ENCODE data around the gene LNX1. TPM values are rescaled to one million over a fixed set of nuclear protein-coding genes. Genes with fewer than 3 reads are reported as not detected.

The LNX1 gene
- polyA plus RNA-seq, 3 donors = 0.09 to 0.13 TPM; not detected in 1

DNA sequence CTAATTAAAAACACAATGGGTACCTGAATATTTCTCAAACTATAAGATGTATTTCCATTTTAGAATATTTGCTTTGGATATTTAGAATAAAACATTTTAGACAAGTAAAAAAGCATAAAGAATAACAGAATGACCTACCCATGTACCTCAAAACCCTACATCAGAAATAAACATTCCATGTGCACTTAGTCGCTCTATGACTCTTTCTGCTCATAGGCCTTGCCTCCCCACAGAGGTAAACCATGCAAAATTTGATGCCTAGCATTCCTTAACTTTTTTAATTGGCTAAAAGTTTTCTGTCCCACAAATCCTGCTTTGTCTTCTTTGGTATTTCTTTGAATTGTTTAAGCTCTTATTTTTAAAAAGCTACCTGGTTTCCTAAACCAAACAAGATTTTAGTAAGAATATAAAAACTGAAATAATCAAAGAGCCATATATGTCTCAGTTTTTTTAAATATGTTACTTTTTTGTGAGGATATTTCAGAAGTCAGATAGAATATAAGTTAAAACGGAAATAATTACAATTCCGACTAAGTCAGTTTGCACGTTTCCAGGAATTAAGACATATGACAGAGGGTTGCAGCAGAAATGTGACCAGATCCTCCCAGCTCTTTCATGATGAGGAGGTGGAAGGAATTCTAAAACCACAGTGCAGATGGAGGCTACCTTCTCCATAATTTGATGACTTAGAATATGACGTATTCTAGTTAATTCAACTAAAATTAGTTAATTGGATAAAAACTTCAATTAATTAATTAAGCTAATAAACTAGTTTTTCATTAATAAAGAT, 111.4 kb downstream of the LNX1 start:
- peaks cover 0 to 3% (median 0%) of the 10 kb centered on the region in 3 donors for H3K27me3 Mint-ChIP-seq (ENCODE audit: low read depth in 3 of 3)
- Histone ChIP-seq H3K27ac (ENCODE audit: low read depth in 1 of 2, low read length in 2 of 2) (no peak overlapping the region), H2AFZ (ENCODE audit: insufficient read depth, low read depth, low read length, poor library complexity, severe bottlenecking) (no peak overlapping the region), H3K9me3 (replicated peaks in 1 of 2; ENCODE audit: control insufficient read depth in 1 of 2, insufficient read depth in 1 of 2, low read length in 2 of 2) (no peaks in the 10 kb centered on the region), H3K36me3 (replicated peaks in 1 of 2; ENCODE audit: control insufficient read depth in 1 of 2, insufficient read depth in 2 of 2, low read length in 2 of 2) (no peaks in the 10 kb centered on the region), H3K4me1 (ENCODE audit: control insufficient read depth in 1 of 2, insufficient read depth in 2 of 2, low read length in 2 of 2) (no peaks in the 10 kb centered on the region), H3K27me3 (ENCODE audit: control insufficient read depth in 2 of 2, insufficient read depth in 2 of 2, low read length in 2 of 2) (no peaks in the 10 kb centered on the region), H4K20me1 (ENCODE audit: insufficient read depth, low read length) (no peaks in the 10 kb centered on the region), H3K79me2 (ENCODE audit: insufficient read depth, low read length) (no peaks in the 10 kb centered on the region), H3K4me2 (replicated peaks; ENCODE audit: extremely low read depth, low read length, poor library complexity, severe bottlenecking) (no peak overlapping the region), H3K9ac (ENCODE audit: insufficient read depth, low read length, poor library complexity, severe bottlenecking) (no peak overlapping the region), H3K4me3 (replicated peaks in 1 of 3; ENCODE audit: low read depth in 2 of 3, low read length in 3 of 3) (no peak overlapping the region)
- H3K9me3 Mint-ChIP-seq = peaks cover 0 to 1% (median 0%) of the 10 kb centered on the region in 7 donors
- intact Hi-C loops (cut with micrococcal nuclease) = no loop called here
- no peak for DNase-seq
- WGBS (ENCODE audit: insufficient coverage) = no CpG with 5 or more reads among the region's 5 CpGs
- no peak overlapping the region for H3K27ac Mint-ChIP-seq
- no peaks in the 10 kb centered on the region for H3K4me1 Mint-ChIP-seq
- H3K4me3 Mint-ChIP-seq = no peak overlapping the region
- H3K36me3 Mint-ChIP-seq = no peaks in the 10 kb centered on the region
- TF ChIP-seq CTCF (IDR thresholded peaks at IDR 0.05) = no peak

GRCh38 chr4:53478671-53479456, 112.4 kb downstream of the LNX1 start:
- no peak overlapping the region for H3K27ac ChIP-seq (ENCODE audit: low read depth in 1 of 2, low read length in 2 of 2)
- Mint-ChIP-seq H3K9me3 (peaks cover 0 to 5% (median 0%) of the 10 kb centered on the region in 7 donors), H3K27ac (no peak overlapping the region), H3K27me3 (ENCODE audit: low read depth in 3 of 3) (peaks cover 0 to 3% (median 0%) of the 10 kb centered on the region in 3 donors), H3K36me3 (no peaks in the 10 kb centered on the region), H3K4me1 (peaks cover 6% of the 10 kb centered on the region), H3K4me3 (no peak overlapping the region)
- H3K9ac ChIP-seq (ENCODE audit: insufficient read depth, low read length, poor library complexity, severe bottlenecking) = no peak overlapping the region
- H3K27me3 ChIP-seq (ENCODE audit: control insufficient read depth in 2 of 2, insufficient read depth in 2 of 2, low read length in 2 of 2) = no peaks in the 10 kb centered on the region
- H3K4me3 ChIP-seq (replicated peaks in 1 of 3; ENCODE audit: low read depth in 2 of 3, low read length in 3 of 3) = no peak overlapping the region
- intact Hi-C loops (cut with micrococcal nuclease) = no loop called here
- H2AFZ ChIP-seq (ENCODE audit: insufficient read depth, low read depth, low read length, poor library complexity, severe bottlenecking) = no peak overlapping the region
- no peak overlapping the region for H3K4me2 ChIP-seq (replicated peaks; ENCODE audit: extremely low read depth, low read length, poor library complexity, severe bottlenecking)
- no peak for DNase-seq
- H3K9me3 ChIP-seq (replicated peaks in 1 of 2; ENCODE audit: control insufficient read depth in 1 of 2, insufficient read depth in 1 of 2, low read length in 2 of 2) = no peaks in the 10 kb centered on the region
- TF ChIP-seq CTCF (IDR thresholded peaks at IDR 0.05) = no peak
- H3K36me3 ChIP-seq (replicated peaks in 1 of 2; ENCODE audit: control insufficient read depth in 1 of 2, insufficient read depth in 2 of 2, low read length in 2 of 2) = no peaks in the 10 kb centered on the region
- no peaks in the 10 kb centered on the region for H3K79me2 ChIP-seq (ENCODE audit: insufficient read depth, low read length)
- WGBS (ENCODE audit: insufficient coverage) = 100% methylated on average over 2 of the region's 4 CpGs
- no peaks in the 10 kb centered on the region for H4K20me1 ChIP-seq (ENCODE audit: insufficient read depth, low read length)
- no peaks in the 10 kb centered on the region for H3K4me1 ChIP-seq (ENCODE audit: control insufficient read depth in 1 of 2, insufficient read depth in 2 of 2, low read length in 2 of 2)

All from CD14-positive monocyte (primary cell).